H1 (cell line): Measurements from ENCODE around the gene TP53RK. TPM values are rescaled to one million over a fixed set of nuclear protein-coding genes. Genes with fewer than 3 reads are reported as not detected.

Source experiments
- CTCF ChIA-PET: fragments of 300-600 bp; sonication (Branson Sonifier 250); formaldehyde crosslinking; loops from one replicate; lab custom pipeline; 2021; ENCODE audit not compliant: partially characterized antibody; lab: Charles Lee
- POLR2A ChIA-PET: fragments of 300-600 bp; sonication (Branson Sonifier 250); formaldehyde crosslinking; loops from one replicate; lab custom pipeline; 2021; ENCODE audit warnings: inconsistent platforms; ENCODE audit not compliant: partially characterized antibody; lab: Charles Lee
- DNase-seq, 2 experiments: peaks; one replicate each; pipeline versions ENCODE4 v3.0.0 to v3.0.0-alpha.2; 2010 to 2022; ENCODE audit warnings: low spot score in 2 of 2, low read depth in 1 of 2, mixed read lengths in 1 of 2
- FAIRE-seq: peaks from 2 replicates; lab custom pipeline; 2011; peaks lifted over from hg19 to GRCh38; lab: Jason Lieb, UNC
- H2AFZ ChIP-seq: 2 replicates; pipeline ENCODE4 v1.8.1; 2012; ENCODE audit warnings: low read length, inconsistent platforms
- H2AK5ac ChIP-seq: 2 replicates; pipeline ENCODE4 v1.6.1; 2013; ENCODE audit warnings: low read depth, low read length
- H2BK120ac ChIP-seq: replicated peaks from 2 replicates; pipeline ENCODE3; 2013; ENCODE audit warnings: low read depth, low read length, inconsistent platforms
- H2BK12ac ChIP-seq: 2 replicates; pipeline ENCODE4 v1.6.1; 2013; ENCODE audit warnings: low read depth, low read length
- H2BK15ac ChIP-seq: 2 replicates; pipeline ENCODE4 v1.6.1; 2013; ENCODE audit warnings: low read length
- H2BK20ac ChIP-seq: 2 replicates; pipeline ENCODE4 v1.6.1; 2013; ENCODE audit warnings: low read length
- H2BK5ac ChIP-seq: 2 replicates; pipeline ENCODE4 v1.6.1; 2013; ENCODE audit warnings: low read depth, low read length
- H3K14ac ChIP-seq: 2 replicates; pipeline ENCODE4 v1.6.1; 2013; ENCODE audit warnings: inconsistent platforms; ENCODE audit not compliant: insufficient read length
- H3K18ac ChIP-seq: 2 replicates; pipeline ENCODE4 v1.6.1; 2013; ENCODE audit warnings: low read length; ENCODE audit errors: extremely low read depth
- H3K23ac ChIP-seq: 2 replicates; pipeline ENCODE4 v1.6.1; 2013; ENCODE audit warnings: inconsistent platforms; ENCODE audit not compliant: insufficient read length
- H3K23me2 ChIP-seq: 2 replicates; pipeline ENCODE4 v1.6.1; 2013; ENCODE audit warnings: low read depth, low read length
- H3K27ac ChIP-seq: 2 replicates; pipeline ENCODE4 v1.6.1; 2011; ENCODE audit warnings: low read depth, low read length, inconsistent platforms
- H3K27me3 ChIP-seq, 4 experiments: replicated peaks in 1 of 4; 1 replicate in 1 of 4; 2 replicates in 3 of 4; pipeline versions ENCODE4 v1.6.1 to v1.8.1; 2011 to 2013; ENCODE audit warnings: low read length in 3 of 4, mild to moderate bottlenecking in 3 of 4, inconsistent platforms in 2 of 4, mixed read lengths in 2 of 4, moderate library complexity in 1 of 4; ENCODE audit not compliant: control insufficient read depth in 3 of 4, insufficient read depth in 3 of 4; ENCODE audit errors: extremely low read depth in 1 of 4
- H3K36me3 ChIP-seq, 4 experiments: 2 replicates each; pipeline versions ENCODE4 v1.6.1 to v1.8.1; 2011 to 2013; ENCODE audit warnings: mild to moderate bottlenecking in 4 of 4, low read length in 3 of 4, moderate library complexity in 2 of 4, control low read depth in 1 of 4, inconsistent platforms in 1 of 4; ENCODE audit not compliant: insufficient read depth in 4 of 4, control insufficient read depth in 2 of 4
- H3K4ac ChIP-seq: replicated peaks from 2 replicates; pipeline ENCODE3; 2013; ENCODE audit warnings: low read length, low read depth, mixed read lengths, inconsistent platforms; ENCODE audit not compliant: insufficient read length
- H3K4me1 ChIP-seq, 4 experiments: replicated peaks in 1 of 4; 1 replicate in 1 of 4; 2 replicates in 3 of 4; pipeline versions ENCODE4 v1.6.1 to v1.8.1; 2011 to 2013; ENCODE audit warnings: low read length in 3 of 4, inconsistent platforms in 2 of 4, mixed read lengths in 1 of 4; ENCODE audit not compliant: insufficient read depth in 4 of 4, control insufficient read depth in 3 of 4
- H3K4me2 ChIP-seq, 2 experiments: 2 replicates each; pipeline versions ENCODE4 v1.6.1 to v1.8.1; 2011 to 2013; ENCODE audit warnings: low read depth in 2 of 2, low read length in 2 of 2, control low read depth in 1 of 2, inconsistent platforms in 1 of 2, mild to moderate bottlenecking in 1 of 2; ENCODE audit not compliant: insufficient read depth in 1 of 2
- H3K4me3 ChIP-seq, 4 experiments: fragments of 200-600, 300-600 bp in 1 of 4; sonication (generic), shearing (Covaris generic), sonication (Bioruptor Twin) in 1 of 4; 2 replicates each; pipeline versions ENCODE4 v1.5.1 to v1.8.1; 2011 to 2016; ENCODE audit warnings: low read length in 4 of 4, low read depth in 3 of 4, control low read depth in 2 of 4, inconsistent platforms in 2 of 4, mild to moderate bottlenecking in 2 of 4, mixed read lengths in 1 of 4, moderate library complexity in 1 of 4; ENCODE audit not compliant: insufficient read depth in 2 of 4; ENCODE audit errors: extremely low read depth in 1 of 4
- H3K56ac ChIP-seq: replicated peaks from 2 replicates; pipeline ENCODE3; 2013; ENCODE audit warnings: low read depth, mild to moderate bottlenecking, mixed read lengths, low read length, inconsistent platforms; ENCODE audit not compliant: insufficient read length
- H3K79me1 ChIP-seq: 2 replicates; pipeline ENCODE4 v1.6.1; 2013; ENCODE audit warnings: low read depth, low read length, control low read depth
- H3K79me2 ChIP-seq, 2 experiments: 2 replicates each; pipeline versions ENCODE4 v1.6.1 to v1.8.1; 2012 to 2013; ENCODE audit warnings: low read length in 2 of 2, mild to moderate bottlenecking in 2 of 2, inconsistent platforms in 1 of 2; ENCODE audit not compliant: insufficient read depth in 2 of 2, control insufficient read depth in 1 of 2
- H3K9ac ChIP-seq, 4 experiments: replicated peaks in 1 of 4; 1 replicate in 1 of 4; 2 replicates in 3 of 4; pipeline versions ENCODE4 v1.6.1 to v1.8.1; 2011 to 2013; ENCODE audit warnings: low read depth in 3 of 4, low read length in 3 of 4, control low read depth in 2 of 4, mild to moderate bottlenecking in 2 of 4, moderate library complexity in 2 of 4, inconsistent platforms in 1 of 4; ENCODE audit errors: extremely low read depth in 1 of 4
- H3K9me3 ChIP-seq, 2 experiments: 2 replicates each; pipeline versions ENCODE4 v1.6.1 to v1.8.1; 2012 to 2013; ENCODE audit warnings: mild to moderate bottlenecking in 2 of 2, moderate library complexity in 2 of 2, control low read depth in 1 of 2, inconsistent platforms in 1 of 2, low read depth in 1 of 2, low read length in 1 of 2, mixed read lengths in 1 of 2; ENCODE audit not compliant: insufficient read depth in 2 of 2
- H4K20me1 ChIP-seq, 2 experiments: replicated peaks in 1 of 2; 2 replicates each; pipeline versions ENCODE3 to v1.8.1; 2011 to 2013; ENCODE audit warnings: inconsistent platforms in 2 of 2, low read length in 2 of 2, mild to moderate bottlenecking in 1 of 2; ENCODE audit not compliant: insufficient read depth in 2 of 2, control insufficient read depth in 1 of 2
- H4K5ac ChIP-seq: 2 replicates; pipeline ENCODE4 v1.6.1; 2013; ENCODE audit warnings: low read length, low read depth, mixed read lengths, inconsistent platforms; ENCODE audit not compliant: insufficient read length
- H4K8ac ChIP-seq: 2 replicates; pipeline ENCODE4 v1.8.0; 2013; ENCODE audit warnings: mild to moderate bottlenecking, moderate library complexity, low read length, inconsistent platforms; ENCODE audit not compliant: insufficient read depth; ENCODE audit errors: extremely low read depth
- H4K91ac ChIP-seq: replicated peaks from 2 replicates; pipeline ENCODE3; 2013; ENCODE audit warnings: low read length, mixed read lengths, inconsistent platforms; ENCODE audit not compliant: insufficient read length
- BCL11A ChIP-seq, 2 experiments: IDR thresholded peaks; one replicate each; pipeline ENCODE4 v1.6.1; 2011; ENCODE audit warnings: low read depth in 2 of 2, low read length in 2 of 2, mild to moderate bottlenecking in 2 of 2
- CEBPB ChIP-seq: IDR thresholded peaks from 2 replicates; pipeline ENCODE4 v1.6.1; 2012; ENCODE audit warnings: low read depth, low read length
- CREB1 ChIP-seq: IDR thresholded peaks from 2 replicates; pipeline ENCODE4 v1.6.1; 2012; ENCODE audit warnings: inconsistent platforms
- HDAC2 ChIP-seq, 2 experiments: fragments of 300-600 bp in 1 of 2; sonication (generic) in 1 of 2; IDR thresholded peaks; 2 replicates each; pipeline ENCODE4 v1.6.1; 2011 to 2012; ENCODE audit warnings: low read depth in 2 of 2, low read length in 2 of 2, mild to moderate bottlenecking in 2 of 2, moderate library complexity in 2 of 2, borderline replicate concordance in 1 of 2, inconsistent platforms in 1 of 2
- KDM4A ChIP-seq: IDR thresholded peaks from one replicate; pipeline ENCODE4 v1.7.1; 2012; ENCODE audit warnings: low read depth, mild to moderate bottlenecking, moderate library complexity, low read length, inconsistent platforms; ENCODE audit not compliant: severe bottlenecking
- WGBS, 2 experiments: shearing (Covaris generic) in 1 of 2; methylation state at CpG; one replicate each; pipeline versions ENCODE4 v1.1.6 to v1.1.7; 2013 to 2015; ENCODE audit warnings: low lambda C conversion rate in 2 of 2, mixed read lengths in 2 of 2, inconsistent platforms in 1 of 2, low coverage in 1 of 2, missing lambda C conversion rate in 1 of 2; ENCODE audit not compliant: insufficient replicate concordance in 2 of 2, insufficient coverage in 1 of 2, insufficient read length in 1 of 2; ENCODE audit errors: extremely low coverage in 1 of 2, missing lambda C conversion rate in 1 of 2; 5-methylcytosine and 5-hydroxymethylcytosine counted together
- polyA plus RNA-seq, 7 experiments: library from polyadenylated mRNA; depleted of rRNA in 3 of 7; stranded (reverse) in 5 of 7; unstranded in 2 of 7; fragments of >200 nt in 5 of 7; fragments of 200-250 nt in 2 of 7; gene quantifications; 1 replicate in 5 of 7; 2 replicates in 1 of 7; 4 replicates in 1 of 7; pipeline versions ENCODE4 v1.2.1 to v1.2.3, GENCODE V29; 2011 to 2013; ENCODE audit warnings: missing spikeins in 2 of 7, mixed read lengths in 2 of 7
- total RNA-seq: library from RNA; stranded (reverse); fragmentation: NEBNext Ultra II Directional; extraction: Animal tissue kit (Norgen Biotek cat#: 25700); gene quantifications from 2 replicates; pipeline ENCODE4 v1.2.1, GENCODE V29; 2021

Gene TP53RK
- total and polyA plus RNA-seq, 2 of the 8 experiments (the other 6 are each of a cell fraction or from before 2014, with no cell fraction given): 8.5 to 16.3 TPM

- 84% methylated on average over 4 of the region's 4 CpGs; no CpG with 5 or more reads in 1 of the 2 experiments for WGBS, 2 experiments
- FAIRE-seq: no peak
Measured at GRCh38 chr20:46691196-46691595, 2.0 kb upstream of the TP53RK start.

More at GRCh38 chr20:46691196-46691595, 2.0 kb upstream of the TP53RK start:
- DNase-seq: no peak
- POLR2A ChIA-PET: interaction anchor here (1.2 kb wide), 1 partner anchor 9 kb away, joined by 3 read pairs; no protein-coding TSS in a partner anchor
- H2AFZ ChIP-seq: no peak overlapping the region
- H2BK120ac ChIP-seq: no peak overlapping the region
- peaks cover 10 to 26% of the 10 kb centered on the region in 2 experiments for H3K79me2 ChIP-seq
- H3K14ac ChIP-seq: no peak overlapping the region
- H3K4ac ChIP-seq: no peak overlapping the region
- H3K79me1 ChIP-seq: 0 out of 2 replicates have a peak, but pooled peaks cover 5% of the 10 kb centered on the region
- no peak overlapping the region for H3K4me3 ChIP-seq
- H3K4me2 ChIP-seq: no peak overlapping the region
- CTCF ChIA-PET: no interaction called here
- no peaks in the 10 kb centered on the region for H3K27me3 ChIP-seq
- no peak overlapping the region for H2BK5ac ChIP-seq
- H3K27ac ChIP-seq: no peak overlapping the region
- no peak overlapping the region for H4K8ac ChIP-seq
- H3K23ac ChIP-seq: no peak overlapping the region
- TF ChIP-seq CREB1: no peak
- TF ChIP-seq BCL11A (IDR thresholded peaks at IDR 0.05; ENCODE audit: low read depth in 2 of 2, low read length in 2 of 2): no peak
- TF ChIP-seq CEBPB: no peak
- no peak for TF ChIP-seq HDAC2 (IDR thresholded peaks at IDR 0.05; ENCODE audit: borderline replicate concordance in 1 of 2, low read depth in 2 of 2, low read length in 2 of 2)
- no peak for TF ChIP-seq KDM4A
- no peak overlapping the region for H2BK12ac ChIP-seq
- peaks cover 0 to 9% (median 5%) of the 10 kb centered on the region in 4 experiments; a peak in 5 of 8 replicates for H3K36me3 ChIP-seq
- H4K91ac ChIP-seq: no peak overlapping the region
- H2AK5ac ChIP-seq: no peak overlapping the region
- H2BK20ac ChIP-seq: no peak overlapping the region
- H3K23me2 ChIP-seq: peaks cover 6% of the 10 kb centered on the region
- H3K4me1 ChIP-seq: peaks cover 0 to 6% (median 3%) of the 10 kb centered on the region in 4 experiments; a peak in 4 of 7 replicates
- no peak overlapping the region for H3K18ac ChIP-seq
- no peak overlapping the region for H4K5ac ChIP-seq
- H3K56ac ChIP-seq: no peak overlapping the region
- H3K9me3 ChIP-seq: no peaks in the 10 kb centered on the region; a peak in 1 of 4 replicates
- no peak overlapping the region for H2BK15ac ChIP-seq
- no peaks in the 10 kb centered on the region for H4K20me1 ChIP-seq
- no peak overlapping the region for H3K9ac ChIP-seq
